ENCODE measurements around the gene SLMAP. TPM values are rescaled to one million over a fixed set of nuclear protein-coding genes. Genes with fewer than 3 reads are reported as not detected.
"Not testable (repeated sequence)": the region's sequence is repeated elsewhere in the genome, so short reads cannot be mapped to it uniquely, and the experiment has no call there.

Gene SLMAP
- total and polyA plus RNA-seq, 2 donors: 242 to 559 TPM

GRCh38 chr3:57840473-57840872, 84.4 kb downstream of the SLMAP start:
- no peak for DNase-seq (ENCODE audit: extremely low spot score)
- H3K27ac ChIP-seq (ENCODE audit: low read depth): no peak overlapping the region
- no peak overlapping the region for H3K4me3 ChIP-seq (ENCODE audit: low read depth, low read length)
- no peaks in the 10 kb centered on the region for H3K4me1 ChIP-seq (ENCODE audit: insufficient read depth)
- 98% methylated on average over 1 of the region's 1 CpG for WGBS
- no peaks in the 10 kb centered on the region for H3K36me3 ChIP-seq (ENCODE audit: insufficient read depth)

DNA sequence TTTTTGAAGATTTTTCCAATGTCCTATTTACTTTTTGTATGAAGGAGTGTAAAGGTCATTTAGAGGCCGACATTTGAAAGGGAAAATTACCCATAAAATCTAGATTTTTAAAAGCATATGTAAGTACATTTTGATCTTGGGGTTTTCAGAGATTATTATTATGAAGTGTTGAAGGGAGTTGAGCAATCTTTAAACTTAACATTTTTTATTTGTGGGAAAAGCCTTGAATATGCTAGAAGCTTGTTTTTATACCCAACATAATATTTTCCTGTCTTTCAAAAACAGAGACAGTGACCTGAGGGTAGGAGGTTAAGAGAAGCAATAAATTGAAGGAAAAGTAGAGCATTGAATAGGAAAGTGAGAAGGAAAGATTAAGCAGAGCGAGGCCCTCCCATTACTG, 85.7 kb downstream of the SLMAP start:
- no peak overlapping the region for H3K27ac ChIP-seq (ENCODE audit: low read depth)
- WGBS: 59% methylated on average over 2 of the region's 2 CpGs
- H3K4me1 ChIP-seq (ENCODE audit: insufficient read depth): no peaks in the 10 kb centered on the region
- no peak overlapping the region for H3K4me3 ChIP-seq (ENCODE audit: low read depth, low read length)
- no peaks in the 10 kb centered on the region for H3K36me3 ChIP-seq (ENCODE audit: insufficient read depth)
- DNase-seq (ENCODE audit: extremely low spot score): no peak

DNA sequence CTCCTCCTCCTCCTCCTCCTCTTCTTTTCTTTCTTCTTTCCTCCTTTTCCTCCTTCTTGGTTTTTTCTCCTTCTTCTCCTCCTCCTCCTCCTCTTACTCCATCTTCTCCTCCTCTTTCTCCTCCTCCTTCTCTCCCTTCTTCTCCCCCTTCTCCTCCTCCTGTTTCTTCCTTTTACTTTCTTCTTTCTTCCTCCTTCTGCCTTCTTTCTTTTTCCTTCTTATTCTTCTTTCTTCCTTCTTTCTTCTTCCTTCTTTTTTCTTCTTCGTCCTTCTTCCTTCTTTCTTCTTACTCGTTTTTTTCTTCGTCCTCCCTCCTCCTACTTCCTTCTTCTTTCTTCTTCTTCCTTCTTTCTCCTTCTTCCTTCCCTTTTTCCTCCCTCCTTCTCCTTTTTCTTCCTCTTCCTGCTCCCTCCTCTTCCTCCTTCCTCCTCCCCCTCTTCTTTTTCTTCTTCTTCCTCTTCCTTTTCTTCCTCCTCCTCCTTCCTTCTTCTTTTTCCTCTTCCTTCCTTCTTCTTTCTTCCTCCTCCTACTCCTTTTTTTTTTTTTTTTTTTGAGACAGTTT, 92.1 kb downstream of the SLMAP start:
- H3K27ac ChIP-seq (ENCODE audit: low read depth): no peak overlapping the region
- no peak overlapping the region for H3K4me3 ChIP-seq (ENCODE audit: low read depth, low read length)
- WGBS: 86% methylated on average over 3 of the region's 3 CpGs

GRCh38 chr3:57851304-57851703, 95.2 kb downstream of the SLMAP start:
- WGBS: 95% methylated on average over 6 of the region's 6 CpGs
- DNase-seq (ENCODE audit: extremely low spot score): no peak
- peaks cover 1% of the 10 kb centered on the region for H3K36me3 ChIP-seq (ENCODE audit: insufficient read depth)

More for the DNA sequence above, 92.1 kb downstream of the SLMAP start:
- H3K4me1 ChIP-seq (ENCODE audit: insufficient read depth): no peaks in the 10 kb centered on the region
- DNase-seq (ENCODE audit: extremely low spot score): no peak
- H3K36me3 ChIP-seq (ENCODE audit: insufficient read depth): no peaks in the 10 kb centered on the region

DNA sequence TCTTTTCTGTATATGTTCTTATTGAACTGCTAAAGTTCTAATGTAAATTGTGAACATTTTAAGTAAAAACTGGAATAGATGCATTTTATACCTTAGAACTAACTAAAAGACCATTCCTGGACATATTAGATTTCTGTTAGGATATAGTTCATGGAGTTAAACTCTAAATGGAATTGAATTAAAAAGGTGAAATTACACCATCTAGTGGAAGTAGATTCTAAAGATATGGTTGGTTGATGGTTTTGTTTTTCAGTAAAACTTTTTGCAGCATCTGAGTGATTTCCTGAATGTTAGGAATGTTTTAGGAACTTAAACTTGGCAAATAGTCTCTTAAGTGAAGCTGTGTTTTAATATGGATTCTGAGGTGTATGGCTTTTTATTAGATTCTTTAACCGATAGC, 96.8 kb downstream of the SLMAP start:
- DNase-seq (ENCODE audit: extremely low spot score): no peak
- 85% methylated on average over 1 of the region's 1 CpG for WGBS
- Histone ChIP-seq H3K4me3 (ENCODE audit: low read depth, low read length) (no peak overlapping the region), H3K4me1 (ENCODE audit: insufficient read depth) (no peaks in the 10 kb centered on the region), H3K27ac (ENCODE audit: low read depth) (no peak overlapping the region), H3K36me3 (ENCODE audit: insufficient read depth) (peaks cover 1% of the 10 kb centered on the region)

More at GRCh38 chr3:57851304-57851703, 95.2 kb downstream of the SLMAP start:
- H3K27ac ChIP-seq (ENCODE audit: low read depth): no peak overlapping the region
- no peak overlapping the region for H3K4me3 ChIP-seq (ENCODE audit: low read depth, low read length)
- H3K4me1 ChIP-seq (ENCODE audit: insufficient read depth): no peaks in the 10 kb centered on the region

DNA sequence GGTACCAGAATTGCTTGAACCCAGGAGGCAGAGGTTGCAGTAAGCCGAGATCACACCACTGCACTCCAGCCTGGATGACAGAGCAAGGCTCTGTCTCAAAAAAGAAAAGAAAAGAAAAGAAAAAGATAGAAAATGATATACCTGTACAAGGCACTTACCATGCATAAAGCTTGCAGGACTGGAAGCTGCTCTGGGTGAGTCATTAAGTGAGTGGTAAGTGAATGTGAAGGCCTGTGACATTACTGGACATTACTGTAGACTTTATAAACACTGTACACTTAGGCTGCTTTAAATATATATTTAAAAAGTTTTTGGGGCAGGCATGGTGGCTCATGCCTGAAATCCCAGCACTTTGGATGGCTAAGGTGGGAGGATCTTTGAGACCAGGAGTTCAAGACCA, 99.2 kb downstream of the SLMAP start:
- 100% methylated on average over 1 of the region's 1 CpG for WGBS

DNA sequence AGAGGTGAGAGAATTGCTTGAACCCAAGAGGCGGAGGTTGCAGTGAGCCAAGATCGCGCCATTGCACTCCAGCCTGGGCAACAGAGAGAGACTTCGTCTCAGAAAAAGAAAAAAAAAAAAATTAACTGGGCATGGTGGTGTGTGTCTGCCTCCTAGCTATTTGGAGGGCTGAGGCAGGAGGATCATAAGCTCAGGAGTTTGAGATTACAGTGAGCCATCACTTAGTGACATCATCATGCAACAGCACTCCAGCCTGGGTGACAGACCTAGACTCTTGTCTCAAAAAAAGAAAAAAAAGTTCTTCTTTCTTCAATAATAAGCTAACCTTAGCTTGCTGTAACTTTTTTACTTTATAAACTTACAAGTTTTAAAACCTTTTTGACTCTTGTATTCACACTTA, 99.8 kb downstream of the SLMAP start:
- 87% methylated on average over 4 of the region's 4 CpGs for WGBS
- H3K4me3 ChIP-seq (ENCODE audit: low read depth, low read length): no peak overlapping the region
- no peak overlapping the region for H3K27ac ChIP-seq (ENCODE audit: low read depth)
- H3K4me1 ChIP-seq (ENCODE audit: insufficient read depth): no peaks in the 10 kb centered on the region
- no peak for DNase-seq (ENCODE audit: extremely low spot score)
- H3K36me3 ChIP-seq (ENCODE audit: insufficient read depth): peaks cover 3% of the 10 kb centered on the region

More for the DNA sequence above, 99.2 kb downstream of the SLMAP start:
- DNase-seq (ENCODE audit: extremely low spot score): no peak
- Histone ChIP-seq H3K4me1 (ENCODE audit: insufficient read depth) (no peaks in the 10 kb centered on the region), H3K27ac (ENCODE audit: low read depth) (no peak overlapping the region), H3K36me3 (ENCODE audit: insufficient read depth) (peaks cover 1% of the 10 kb centered on the region), H3K4me3 (ENCODE audit: low read depth, low read length) (no peak overlapping the region)

GRCh38 chr3:57856675-57857074, 100.6 kb downstream of the SLMAP start:
- no peak for DNase-seq (ENCODE audit: extremely low spot score)
- no peaks in the 10 kb centered on the region for H3K4me1 ChIP-seq (ENCODE audit: insufficient read depth)
- H3K36me3 ChIP-seq (ENCODE audit: insufficient read depth): peaks cover 3% of the 10 kb centered on the region
- 57% methylated on average over 2 of the region's 2 CpGs for WGBS
- H3K27ac ChIP-seq (ENCODE audit: low read depth): no peak overlapping the region
- no peak overlapping the region for H3K4me3 ChIP-seq (ENCODE audit: low read depth, low read length)

- H3K27ac ChIP-seq (ENCODE audit: low read depth): no peak overlapping the region
- H3K4me3 ChIP-seq (ENCODE audit: low read depth, low read length): no peak overlapping the region
- peaks cover 2% of the 10 kb centered on the region for H3K36me3 ChIP-seq (ENCODE audit: insufficient read depth)
- no peak for DNase-seq (ENCODE audit: extremely low spot score)
- no peaks in the 10 kb centered on the region for H3K4me1 ChIP-seq (ENCODE audit: insufficient read depth)
Measured at GRCh38 chr3:57862894-57863293, 106.8 kb downstream of the SLMAP start.

DNA sequence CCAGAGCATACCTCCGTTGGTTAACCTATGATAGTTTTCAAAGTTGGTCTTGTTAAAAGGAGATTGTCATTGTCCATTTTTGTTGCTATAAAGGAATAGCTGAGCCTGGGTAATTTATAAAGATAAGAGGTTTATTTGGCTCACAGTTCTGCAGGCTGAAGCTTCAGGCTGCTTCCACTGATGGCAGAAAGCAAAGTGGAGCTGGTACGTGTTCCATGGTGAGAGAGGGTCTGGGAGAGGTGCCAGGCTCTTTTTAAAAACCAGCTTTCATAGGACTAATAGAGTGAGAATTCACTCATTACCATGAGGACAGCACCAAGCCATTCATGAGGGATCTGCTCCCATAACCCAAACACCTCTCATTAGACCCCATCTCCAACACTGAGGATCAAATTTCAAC, 107.3 kb downstream of the SLMAP start:
- H3K27ac ChIP-seq (ENCODE audit: low read depth): no peak overlapping the region

DNA sequence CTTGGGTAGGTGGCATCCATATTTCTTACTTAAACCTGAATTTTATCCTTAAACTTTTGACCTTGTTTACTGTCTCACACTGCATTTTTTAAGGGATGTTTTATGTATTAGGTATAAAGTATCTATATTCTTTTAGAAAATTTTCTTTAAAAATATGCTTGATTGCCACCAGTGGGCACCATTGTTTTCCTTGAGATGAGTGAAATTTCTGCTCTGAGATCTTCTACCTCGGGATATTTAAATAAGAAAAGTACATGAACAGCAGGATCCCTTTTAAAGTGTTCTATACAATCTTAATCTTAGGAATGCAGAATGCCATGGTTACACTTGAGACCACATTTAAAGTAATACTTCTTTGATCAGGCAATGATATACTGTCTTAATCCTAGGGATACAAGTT, 108.7 kb downstream of the SLMAP start:
- Histone ChIP-seq H3K27ac (ENCODE audit: low read depth) (no peak overlapping the region), H3K4me3 (ENCODE audit: low read depth, low read length) (no peak overlapping the region), H3K4me1 (ENCODE audit: insufficient read depth) (no peaks in the 10 kb centered on the region), H3K36me3 (ENCODE audit: insufficient read depth) (peaks cover 2% of the 10 kb centered on the region)
- 6% methylated on average over 1 of the region's 1 CpG for whole genome bisulfite sequencing
- no peak for DNase-seq (ENCODE audit: extremely low spot score)

More for the DNA sequence above, 107.3 kb downstream of the SLMAP start:
- no peak for DNase-seq (ENCODE audit: extremely low spot score)
- Histone ChIP-seq H3K4me3 (ENCODE audit: low read depth, low read length) (no peak overlapping the region), H3K4me1 (ENCODE audit: insufficient read depth) (no peaks in the 10 kb centered on the region), H3K36me3 (ENCODE audit: insufficient read depth) (peaks cover 2% of the 10 kb centered on the region)
- 70% methylated on average over 2 of the region's 2 CpGs for WGBS

GRCh38 chr3:57869110-57869509, 113.0 kb downstream of the SLMAP start:
- WGBS: 98% methylated on average over 1 of the region's 1 CpG
- not testable (repeated sequence) for H3K4me3 ChIP-seq (ENCODE audit: low read depth, low read length); H3K27ac ChIP-seq (ENCODE audit: low read depth); H3K36me3 ChIP-seq (ENCODE audit: insufficient read depth); DNase-seq (ENCODE audit: extremely low spot score); H3K4me1 ChIP-seq (ENCODE audit: insufficient read depth)

GRCh38 chr3:57872606-57873005, 116.5 kb downstream of the SLMAP start:
- no peaks in the 10 kb centered on the region for H3K36me3 ChIP-seq (ENCODE audit: insufficient read depth)
- no peak overlapping the region for H3K4me3 ChIP-seq (ENCODE audit: low read depth, low read length)
- 84% methylated on average over 4 of the region's 4 CpGs for WGBS
- H3K27ac ChIP-seq (ENCODE audit: low read depth): no peak overlapping the region
- no peaks in the 10 kb centered on the region for H3K4me1 ChIP-seq (ENCODE audit: insufficient read depth)
- no peak for DNase-seq (ENCODE audit: extremely low spot score)

GRCh38 chr3:57876632-57877031, 120.5 kb downstream of the SLMAP start:
- WGBS: 70% methylated on average over 3 of the region's 3 CpGs

DNA sequence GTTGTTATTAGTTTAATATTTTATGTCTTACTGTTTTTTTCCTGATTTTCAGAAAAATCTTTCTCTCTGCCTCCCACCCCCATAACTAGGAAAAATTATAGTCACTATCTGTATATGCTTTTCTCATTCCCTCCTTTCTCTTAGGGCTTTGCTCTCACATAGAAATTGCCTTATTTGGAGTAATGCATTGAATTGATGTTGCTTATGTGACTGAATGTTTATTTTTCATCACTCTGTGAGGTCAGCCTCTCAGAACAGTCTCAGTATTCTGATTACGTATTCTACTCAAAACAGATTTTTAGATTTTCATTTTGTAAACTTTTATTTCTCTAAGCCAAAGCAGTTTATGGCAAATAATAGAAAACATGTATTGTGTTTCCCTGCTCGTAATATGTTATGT, 121.0 kb downstream of the SLMAP start:
- Histone ChIP-seq H3K4me3 (ENCODE audit: low read depth, low read length) (no peak overlapping the region), H3K4me1 (ENCODE audit: insufficient read depth) (no peaks in the 10 kb centered on the region), H3K27ac (ENCODE audit: low read depth) (no peak overlapping the region), H3K36me3 (ENCODE audit: insufficient read depth) (peaks cover 2% of the 10 kb centered on the region)
- DNase-seq (ENCODE audit: extremely low spot score): no peak
- WGBS: 68% methylated on average over 2 of the region's 2 CpGs

More at GRCh38 chr3:57876632-57877031, 120.5 kb downstream of the SLMAP start:
- Histone ChIP-seq H3K4me3 (ENCODE audit: low read depth, low read length) (no peak overlapping the region), H3K27ac (ENCODE audit: low read depth) (no peak overlapping the region), H3K36me3 (ENCODE audit: insufficient read depth) (peaks cover 1% of the 10 kb centered on the region), H3K4me1 (ENCODE audit: insufficient read depth) (no peaks in the 10 kb centered on the region)
- no peak for DNase-seq (ENCODE audit: extremely low spot score)
